ENCODE data around the gene SPARCL1. TPM values are rescaled to one million over a fixed set of nuclear protein-coding genes. Genes with fewer than 3 reads are reported as not detected.

Gene SPARCL1
- total RNA-seq, 2 experiments from 2014 or later: not detected

DNA sequence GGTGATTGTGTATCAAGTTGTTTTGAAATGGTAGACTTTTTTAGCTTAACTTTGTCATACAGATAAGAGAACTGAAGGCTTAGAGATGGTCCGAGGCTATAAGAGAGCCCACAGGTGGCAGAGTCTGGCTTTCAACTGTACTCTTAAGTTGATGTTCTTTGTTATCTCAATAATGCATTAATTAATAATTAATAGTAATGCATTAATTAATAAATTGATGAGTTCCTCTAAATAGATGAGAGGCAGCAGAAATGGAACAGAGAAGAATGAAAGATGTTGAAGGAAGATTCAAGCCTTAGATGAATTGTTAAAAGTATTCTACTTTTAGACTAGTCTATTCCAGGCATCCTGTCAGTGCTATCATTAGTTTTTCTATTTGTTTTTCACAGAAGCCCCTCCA is 84.4 kb downstream of the SPARCL1 start:
- no peak for DNase-seq
- peaks cover 76% of the 10 kb centered on the region for H3K36me3 Mint-ChIP-seq (ENCODE audit: low read depth)
- intact Hi-C loops (cut with DNase I, micrococcal nuclease): no loop called here
- no peak overlapping the region for H3K4me3 Mint-ChIP-seq
- H3K4me1 ChIP-seq (ENCODE audit: insufficient read depth, low read length): no peaks in the 10 kb centered on the region
- POLR2A ChIA-PET: interaction anchor here (1.3 kb wide), 1 partner anchor 54 kb away, joined by 3 read pairs; the partner anchor contains the start of gene HSD17B11
- no peaks in the 10 kb centered on the region for H3K4me1 Mint-ChIP-seq (ENCODE audit: low read depth)
- H3K9me3 Mint-ChIP-seq: no peaks in the 10 kb centered on the region
- H3K27ac ChIP-seq (ENCODE audit: low read depth in 1 of 2, low read length in 2 of 2): no peak overlapping the region
- TF ChIP-seq CTCF (IDR thresholded peaks at IDR 0.05): no peak
- ATAC-seq (ENCODE audit: poor library complexity): no peak
- no peak overlapping the region for H3K27ac Mint-ChIP-seq
- no peaks in the 10 kb centered on the region for H3K27me3 Mint-ChIP-seq
- H3K9me3 ChIP-seq (ENCODE audit: control insufficient read depth in 1 of 2, insufficient read depth in 1 of 2, low read length in 2 of 2): no peaks in the 10 kb centered on the region
- CTCF ChIA-PET: no interaction called here
- H3K4me3 ChIP-seq (ENCODE audit: low read length): no peak overlapping the region
- H3K36me3 ChIP-seq (ENCODE audit: insufficient read depth, low read length): peaks cover 44% of the 10 kb centered on the region
- H3K27me3 ChIP-seq (ENCODE audit: control insufficient read depth in 1 of 2, insufficient read depth in 2 of 2, low read length in 2 of 2): no peaks in the 10 kb centered on the region

DNA sequence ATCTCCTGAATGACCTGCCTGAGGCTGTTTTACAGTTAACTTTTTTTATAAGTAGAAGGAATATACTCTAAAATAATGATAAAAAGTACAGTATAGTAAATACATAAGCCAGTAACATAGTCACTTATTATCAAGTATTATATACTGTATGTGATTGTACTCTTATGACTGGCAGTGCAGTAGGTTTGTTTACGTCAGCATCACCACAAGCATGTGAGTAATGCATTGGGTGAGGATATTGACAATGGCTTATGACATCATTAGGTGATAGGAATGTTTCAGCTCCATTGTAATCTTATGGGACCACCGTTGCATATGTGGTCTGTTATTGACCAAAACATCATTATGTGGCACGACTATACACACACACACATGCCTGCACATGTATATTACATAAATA is 86.3 kb downstream of the SPARCL1 start:
- no peak overlapping the region for H3K4me3 Mint-ChIP-seq
- Histone ChIP-seq H3K4me3 (ENCODE audit: low read length) (no peak overlapping the region), H3K27me3 (ENCODE audit: control insufficient read depth in 1 of 2, insufficient read depth in 2 of 2, low read length in 2 of 2) (no peaks in the 10 kb centered on the region), H3K27ac (ENCODE audit: low read depth in 1 of 2, low read length in 2 of 2) (no peak overlapping the region), H3K9me3 (ENCODE audit: control insufficient read depth in 1 of 2, insufficient read depth in 1 of 2, low read length in 2 of 2) (no peaks in the 10 kb centered on the region), H3K36me3 (ENCODE audit: insufficient read depth, low read length) (peaks cover 51% of the 10 kb centered on the region), H3K4me1 (ENCODE audit: insufficient read depth, low read length) (no peaks in the 10 kb centered on the region)
- no peaks in the 10 kb centered on the region for H3K9me3 Mint-ChIP-seq
- H3K27ac Mint-ChIP-seq: no peak overlapping the region
- ATAC-seq (ENCODE audit: poor library complexity): no peak
- no peak for TF ChIP-seq CTCF (IDR thresholded peaks at IDR 0.05)
- no peak for DNase-seq
- intact Hi-C loops (cut with DNase I, micrococcal nuclease): no loop called here
- no peaks in the 10 kb centered on the region for H3K4me1 Mint-ChIP-seq (ENCODE audit: low read depth)
- POLR2A ChIA-PET: interaction anchor here (0.6 to 1.5 kb wide), 2 partner anchors 20 to 74 kb away, joined by 3 to 4 read pairs; partner anchors contain the start of gene NUDT9
- CTCF ChIA-PET: interaction anchor here (0.8 kb wide), 1 partner anchor 28 kb away, joined by 3 read pairs; no protein-coding TSS in a partner anchor
- peaks cover 87% of the 10 kb centered on the region for H3K36me3 Mint-ChIP-seq (ENCODE audit: low read depth)
- H3K27me3 Mint-ChIP-seq: no peaks in the 10 kb centered on the region

DNA sequence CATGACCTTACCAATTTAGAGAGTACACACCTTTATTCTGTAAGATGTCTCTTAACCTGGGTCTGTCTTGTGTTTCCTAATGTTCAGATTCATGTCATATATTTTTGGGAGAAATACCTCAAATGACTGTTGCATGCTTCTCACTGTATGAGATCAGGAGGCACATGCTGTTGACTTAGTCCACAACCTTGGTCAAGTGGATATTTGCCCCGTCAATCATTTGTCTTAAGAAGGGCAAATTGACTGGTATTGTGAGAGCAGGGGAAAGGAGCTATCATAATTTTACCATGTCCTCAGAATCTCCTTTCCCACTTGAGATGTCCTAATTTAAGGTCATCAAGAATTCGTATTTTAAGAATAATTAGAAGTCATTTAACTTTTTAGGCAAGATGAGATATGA is 95.8 kb downstream of the SPARCL1 start:
- Mint-ChIP-seq H3K4me1 (ENCODE audit: low read depth) (peaks cover 49% of the 10 kb centered on the region), H3K27ac (no peak overlapping the region), H3K27me3 (no peaks in the 10 kb centered on the region), H3K4me3 (no peak overlapping the region), H3K36me3 (ENCODE audit: low read depth) (peaks cover 33% of the 10 kb centered on the region), H3K9me3 (no peaks in the 10 kb centered on the region)
- Histone ChIP-seq H3K36me3 (ENCODE audit: insufficient read depth, low read length) (peaks cover 28% of the 10 kb centered on the region), H3K27me3 (ENCODE audit: control insufficient read depth in 1 of 2, insufficient read depth in 2 of 2, low read length in 2 of 2) (no peaks in the 10 kb centered on the region), H3K4me3 (ENCODE audit: low read length) (no peak overlapping the region), H3K27ac (ENCODE audit: low read depth in 1 of 2, low read length in 2 of 2) (no peak overlapping the region), H3K9me3 (ENCODE audit: control insufficient read depth in 1 of 2, insufficient read depth in 1 of 2, low read length in 2 of 2) (no peaks in the 10 kb centered on the region), H3K4me1 (ENCODE audit: insufficient read depth, low read length) (no peaks in the 10 kb centered on the region)
- no peak for ATAC-seq (ENCODE audit: poor library complexity)
- TF ChIP-seq CTCF (IDR thresholded peaks at IDR 0.05): no peak
- no peak for DNase-seq
- intact Hi-C loops (cut with DNase I, micrococcal nuclease): no loop called here
- ChIA-PET CTCF (no interaction called here), POLR2A (no interaction called here)
